DND-41 (cell line): ENCODE data around the gene CSNK2A1.

Experiments used
- CTCF ChIP-seq: IDR thresholded peaks from 2 replicates; pipeline ENCODE4 v1.5.1; 2012; ENCODE audit warnings: borderline replicate concordance, low read length, moderate library complexity, mild to moderate bottlenecking; ENCODE audit not compliant: poor library complexity, severe bottlenecking; ENCODE audit errors: extremely low read depth
- EZH2 ChIP-seq: IDR thresholded peaks from 3 replicates; pipeline ENCODE4 v1.6.1; 2012; ENCODE audit warnings: borderline replicate concordance, low read depth, mild to moderate bottlenecking, moderate library complexity, low read length, inconsistent platforms; ENCODE audit not compliant: severe bottlenecking

DNA sequence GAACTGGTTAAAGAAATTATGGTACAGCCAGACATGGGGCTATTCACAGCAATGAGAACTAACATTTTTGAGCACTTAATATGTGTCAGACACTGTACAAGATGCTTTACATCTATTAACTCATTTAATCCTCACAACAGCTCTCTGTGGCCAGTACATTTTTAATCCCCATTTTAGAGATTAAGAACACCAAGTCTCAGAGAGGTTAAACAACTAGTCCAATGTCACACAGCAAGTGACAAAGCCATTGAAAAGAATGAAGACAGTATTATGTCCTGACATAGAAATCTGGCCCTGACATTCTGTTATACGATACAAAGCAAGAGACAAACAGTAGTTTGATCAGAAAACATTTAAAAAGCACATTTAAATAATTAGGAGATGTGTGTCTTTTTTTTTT is 3.8 kb upstream of the CSNK2A1 start:
- no peak for TF ChIP-seq CTCF
- no peak for TF ChIP-seq EZH2
